Uterus (tissue), 2 donors: ENCODE measurements around the gene PHF12.

ENCODE experiments used
- POLR2A ChIP-seq, 2 donors: fragments of 450-650 bp; IDR thresholded peaks; one replicate each; pipeline ENCODE4 v1.6.1; 2016; ENCODE audit warnings: antibody characterized with exemption in 2 of 2, mild to moderate bottlenecking in 1 of 2, moderate library complexity in 1 of 2
- TF ChIP-seq, protein P1 (sequence below), 4 experiments: fragments of 200-600 bp in 2 of 4; fragments of 450-650 bp in 2 of 4; sonication (generic) in 2 of 4; IDR thresholded peaks; one replicate each; pipeline ENCODE4 v1.5.1; 2016 to 2019; ENCODE audit warnings: antibody characterized with exemption in 4 of 4, mild to moderate bottlenecking in 2 of 4, moderate library complexity in 1 of 4

DNA sequence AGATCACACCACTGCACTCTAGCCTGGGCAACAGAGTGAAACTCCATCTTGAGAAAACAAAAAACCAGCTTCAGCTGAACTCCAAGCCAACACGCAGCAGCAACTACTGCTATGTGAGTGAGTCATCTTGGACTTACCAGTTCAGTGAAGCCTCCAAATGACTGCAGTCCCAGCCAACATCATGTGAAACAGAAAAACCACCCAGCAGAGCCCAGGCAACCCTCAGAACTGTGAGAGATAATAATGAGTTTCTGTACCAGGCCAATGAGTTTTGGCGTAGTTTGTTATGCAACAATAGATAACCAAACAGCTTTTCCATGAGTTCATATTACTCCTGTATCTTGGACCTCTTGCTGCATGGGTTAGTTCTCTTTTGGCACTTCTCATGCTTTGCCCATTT is 23.3 kb downstream of the PHF12 start:
- TF ChIP-seq, protein P1, sequence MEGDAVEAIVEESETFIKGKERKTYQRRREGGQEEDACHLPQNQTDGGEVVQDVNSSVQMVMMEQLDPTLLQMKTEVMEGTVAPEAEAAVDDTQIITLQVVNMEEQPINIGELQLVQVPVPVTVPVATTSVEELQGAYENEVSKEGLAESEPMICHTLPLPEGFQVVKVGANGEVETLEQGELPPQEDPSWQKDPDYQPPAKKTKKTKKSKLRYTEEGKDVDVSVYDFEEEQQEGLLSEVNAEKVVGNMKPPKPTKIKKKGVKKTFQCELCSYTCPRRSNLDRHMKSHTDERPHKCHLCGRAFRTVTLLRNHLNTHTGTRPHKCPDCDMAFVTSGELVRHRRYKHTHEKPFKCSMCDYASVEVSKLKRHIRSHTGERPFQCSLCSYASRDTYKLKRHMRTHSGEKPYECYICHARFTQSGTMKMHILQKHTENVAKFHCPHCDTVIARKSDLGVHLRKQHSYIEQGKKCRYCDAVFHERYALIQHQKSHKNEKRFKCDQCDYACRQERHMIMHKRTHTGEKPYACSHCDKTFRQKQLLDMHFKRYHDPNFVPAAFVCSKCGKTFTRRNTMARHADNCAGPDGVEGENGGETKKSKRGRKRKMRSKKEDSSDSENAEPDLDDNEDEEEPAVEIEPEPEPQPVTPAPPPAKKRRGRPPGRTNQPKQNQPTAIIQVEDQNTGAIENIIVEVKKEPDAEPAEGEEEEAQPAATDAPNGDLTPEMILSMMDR (IDR thresholded peaks at IDR 0.05): no peak
- no peak for TF ChIP-seq POLR2A (IDR thresholded peaks at IDR 0.05)
